Fibroblast of the aortic adventitia (primary cell): ENCODE data around the gene TARP.

ENCODE experiments used
- DNase-seq: peaks from one replicate; pipeline ENCODE4 v3.0.0-alpha.2; 2010; ENCODE audit warnings: low read depth
- H3K4me3 ChIP-seq: 2 replicates; pipeline ENCODE4 v1.5.1; 2011; ENCODE audit warnings: low read depth, mild to moderate bottlenecking, control low read depth, low read length, moderate library complexity
- CTCF ChIP-seq: IDR thresholded peaks from 2 replicates; pipeline ENCODE4 v1.5.1; 2011; ENCODE audit warnings: mild to moderate bottlenecking, low read length, control low read depth, inconsistent platforms; ENCODE audit not compliant: insufficient read depth

TARP gene

GRCh38 chr7:38303866-38304265 is 30.4 kb upstream of the TARP start:
- H3K4me3 ChIP-seq = no peak overlapping the region
- no peak for TF ChIP-seq CTCF
- no peak for DNase-seq

- no peak for DNase-seq
- no peak for TF ChIP-seq CTCF
- no peak overlapping the region for H3K4me3 ChIP-seq
These were observed 26.7 kb upstream of the TARP start for GRCh38 chr7:38300175-38300574.

- no peak for DNase-seq
- no peak overlapping the region for H3K4me3 ChIP-seq
- no peak for TF ChIP-seq CTCF
These were observed 26.0 kb upstream of the TARP start for GRCh38 chr7:38299275-38299931.

GRCh38 chr7:38296059-38296857 is 22.8 kb upstream of the TARP start:
- no peak overlapping the region for H3K4me3 ChIP-seq
- TF ChIP-seq CTCF = no peak
- DNase-seq = no peak

- H3K4me3 ChIP-seq = no peak overlapping the region
- no peak for DNase-seq
- no peak for TF ChIP-seq CTCF
These were observed 21.5 kb upstream of the TARP start for GRCh38 chr7:38294926-38295325.

- TF ChIP-seq CTCF = no peak
- no peak for DNase-seq
- H3K4me3 ChIP-seq = no peak overlapping the region
These were observed 19.0 kb upstream of the TARP start for GRCh38 chr7:38292442-38292841.
